Measurements from ENCODE around the gene KIAA0586.

The KIAA0586 gene

DNA sequence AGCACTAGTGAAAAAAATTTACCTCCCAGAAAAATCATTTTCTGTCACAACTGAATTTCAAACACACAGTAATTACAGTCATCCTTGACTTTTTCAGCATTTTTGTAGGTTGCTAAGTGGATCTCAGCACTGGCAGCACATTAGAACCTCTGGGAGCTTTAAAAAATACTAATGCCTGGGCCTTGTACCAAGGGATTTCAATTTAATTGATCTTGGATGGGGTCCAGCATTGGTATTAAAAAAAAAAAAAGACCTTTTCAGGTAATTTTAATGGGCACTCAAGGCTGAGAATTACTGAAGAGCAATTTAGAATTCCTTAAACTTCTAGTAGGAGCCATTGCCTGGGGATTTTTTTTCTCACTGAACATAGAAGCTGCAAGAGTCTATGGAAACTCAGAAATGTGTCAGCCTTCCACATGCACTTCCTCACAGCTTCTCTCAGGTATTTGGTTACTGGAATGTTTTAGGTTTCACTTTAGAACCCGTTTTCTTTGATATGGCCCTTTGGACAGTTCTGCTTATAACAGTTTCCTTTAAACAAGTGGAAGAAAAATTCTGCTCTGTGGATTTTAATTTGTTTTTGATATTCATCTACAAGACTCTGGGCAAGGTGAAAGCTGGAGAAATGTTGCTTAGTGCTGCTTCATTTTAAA, 121.7 kb downstream of the KIAA0586 start:
- Mint-ChIP-seq H3K27ac (no peak overlapping the region), H3K27me3 (no peaks in the 10 kb centered on the region), H3K9me3 (no peaks in the 10 kb centered on the region), H3K4me1 (ENCODE audit: low read depth) (no peaks in the 10 kb centered on the region), H3K4me3 (no peak overlapping the region), H3K36me3 (ENCODE audit: low read depth) (peaks cover 7% of the 10 kb centered on the region)

DNA sequence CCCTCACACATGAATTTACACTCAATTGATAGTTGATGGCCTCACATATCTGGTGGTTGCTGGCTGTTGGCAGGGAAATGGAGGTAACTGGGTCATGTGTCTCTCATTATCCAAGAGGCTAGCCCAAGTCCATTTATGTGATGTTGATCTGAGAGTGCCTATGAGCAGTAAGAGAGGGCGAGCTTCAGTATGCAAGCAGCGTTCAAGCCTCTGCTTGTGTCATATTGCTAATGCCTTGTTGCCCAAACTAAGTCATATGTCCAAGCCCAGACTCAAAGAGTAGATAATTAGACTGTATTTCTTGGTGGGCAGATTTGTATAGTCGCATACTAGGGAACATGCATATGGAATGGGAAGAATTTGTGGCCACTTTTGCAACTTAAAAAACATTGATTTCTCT, 126.4 kb downstream of the KIAA0586 start:
- H3K4me3 Mint-ChIP-seq: no peak overlapping the region
- no peak overlapping the region for H3K27ac Mint-ChIP-seq
- H3K27me3 Mint-ChIP-seq: no peaks in the 10 kb centered on the region
- H3K4me1 Mint-ChIP-seq (ENCODE audit: low read depth): no peaks in the 10 kb centered on the region
- H3K9me3 Mint-ChIP-seq: no peaks in the 10 kb centered on the region
- no peaks in the 10 kb centered on the region for H3K36me3 Mint-ChIP-seq (ENCODE audit: low read depth)

DNA sequence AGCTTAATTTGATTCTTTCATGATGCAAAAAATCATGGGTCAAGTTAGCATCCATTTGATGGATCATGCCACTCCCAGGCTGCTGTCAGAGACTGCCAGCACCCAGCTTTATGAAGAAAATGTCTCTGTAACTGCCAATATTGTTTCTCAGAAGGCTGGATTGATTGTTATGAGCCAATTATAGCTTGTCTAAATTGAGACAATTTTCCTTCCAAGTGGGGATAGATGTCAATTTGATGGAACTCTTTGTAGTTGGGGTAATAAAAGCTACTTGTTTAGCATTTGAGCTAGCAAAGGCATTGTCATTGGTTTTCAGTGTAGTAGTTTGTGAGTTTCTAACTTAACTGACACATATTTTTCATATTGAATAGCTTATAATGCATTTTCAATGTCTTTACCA, 128.1 kb downstream of the KIAA0586 start:
- Mint-ChIP-seq H3K36me3 (ENCODE audit: low read depth) (no peaks in the 10 kb centered on the region), H3K27me3 (no peaks in the 10 kb centered on the region), H3K4me1 (ENCODE audit: low read depth) (no peaks in the 10 kb centered on the region), H3K27ac (no peak overlapping the region), H3K9me3 (no peaks in the 10 kb centered on the region), H3K4me3 (no peak overlapping the region)

DNA sequence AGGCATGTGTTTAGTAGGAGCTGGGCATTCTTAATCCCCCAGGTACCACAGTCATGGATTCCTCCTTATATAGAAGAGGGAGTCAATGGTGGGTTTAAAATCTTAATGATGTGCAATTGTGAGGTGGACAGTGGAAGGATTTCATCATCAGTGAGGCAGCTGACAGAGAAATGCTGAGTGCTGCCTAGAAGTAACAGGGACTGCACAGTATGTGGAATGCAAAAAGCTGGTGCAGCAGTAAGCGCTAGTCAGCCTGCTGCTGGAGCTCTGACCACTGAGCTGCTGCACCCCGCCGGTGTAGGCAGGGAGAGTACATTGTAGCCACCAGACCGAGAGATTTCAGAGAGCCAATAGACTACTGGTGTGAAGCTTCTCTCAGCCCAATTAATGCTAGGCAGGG, 129.7 kb downstream of the KIAA0586 start:
- H3K27me3 Mint-ChIP-seq: no peaks in the 10 kb centered on the region
- no peak overlapping the region for H3K4me3 Mint-ChIP-seq
- no peak overlapping the region for H3K27ac Mint-ChIP-seq
- no peaks in the 10 kb centered on the region for H3K9me3 Mint-ChIP-seq
- no peaks in the 10 kb centered on the region for H3K4me1 Mint-ChIP-seq (ENCODE audit: low read depth)
- H3K36me3 Mint-ChIP-seq (ENCODE audit: low read depth): no peaks in the 10 kb centered on the region

GRCh38 chr14:58560208-58560607, 132.7 kb downstream of the KIAA0586 start:
- H3K27ac Mint-ChIP-seq: no peak overlapping the region
- H3K27me3 Mint-ChIP-seq: no peaks in the 10 kb centered on the region
- no peaks in the 10 kb centered on the region for H3K4me1 Mint-ChIP-seq (ENCODE audit: low read depth)
- no peaks in the 10 kb centered on the region for H3K9me3 Mint-ChIP-seq
- H3K4me3 Mint-ChIP-seq: no peak overlapping the region
- H3K36me3 Mint-ChIP-seq (ENCODE audit: low read depth): no peaks in the 10 kb centered on the region

DNA sequence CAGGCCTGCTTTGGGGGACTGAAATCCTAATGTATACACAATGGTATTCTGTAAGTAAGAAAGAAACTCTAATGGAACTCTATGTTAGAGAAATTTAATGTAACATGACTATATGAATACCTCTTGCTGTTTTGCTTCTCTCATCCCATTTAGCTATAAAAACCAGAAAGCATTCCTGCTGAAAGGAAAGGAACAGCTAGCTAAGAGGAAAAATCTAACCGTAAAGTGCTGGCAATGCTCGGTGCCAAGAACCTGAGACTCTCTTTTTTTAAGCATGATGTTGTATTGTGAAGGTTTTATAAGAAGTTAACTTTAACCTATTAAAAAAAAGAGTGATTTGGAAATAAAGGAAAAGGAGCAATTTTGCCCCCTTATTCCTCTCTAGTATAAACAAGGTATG, 134.6 kb downstream of the KIAA0586 start:
- Mint-ChIP-seq H3K27me3 (no peaks in the 10 kb centered on the region), H3K4me1 (ENCODE audit: low read depth) (no peaks in the 10 kb centered on the region), H3K4me3 (no peak overlapping the region), H3K36me3 (ENCODE audit: low read depth) (no peaks in the 10 kb centered on the region), H3K27ac (no peak overlapping the region), H3K9me3 (no peaks in the 10 kb centered on the region)

DNA sequence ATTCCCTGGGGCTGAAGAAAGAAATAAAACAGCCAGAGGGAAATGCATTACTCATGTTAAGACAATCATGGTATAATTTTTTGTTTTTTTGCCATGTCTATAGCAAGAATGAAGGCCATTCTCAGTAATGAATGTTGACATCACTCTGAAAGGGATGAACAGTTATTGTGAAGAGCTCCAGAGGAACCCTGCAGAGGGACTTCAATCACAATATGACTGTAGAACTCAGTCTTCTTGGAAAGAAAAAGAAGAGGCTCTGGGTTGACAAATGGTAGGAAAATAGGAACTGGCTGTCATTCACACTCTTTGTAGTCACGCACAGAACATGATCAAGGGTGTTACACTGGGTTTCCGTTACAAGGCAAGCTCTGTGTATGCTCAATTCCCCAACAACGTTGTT, 136.5 kb downstream of the KIAA0586 start:
- Mint-ChIP-seq H3K36me3 (ENCODE audit: low read depth) (no peaks in the 10 kb centered on the region), H3K4me1 (ENCODE audit: low read depth) (peaks cover 2% of the 10 kb centered on the region), H3K9me3 (no peaks in the 10 kb centered on the region), H3K4me3 (no peak overlapping the region), H3K27ac (no peak overlapping the region), H3K27me3 (no peaks in the 10 kb centered on the region)

GRCh38 chr14:58565832-58566231, 138.3 kb downstream of the KIAA0586 start:
- Mint-ChIP-seq H3K9me3 (no peaks in the 10 kb centered on the region), H3K36me3 (ENCODE audit: low read depth) (no peaks in the 10 kb centered on the region), H3K4me3 (no peak overlapping the region), H3K4me1 (ENCODE audit: low read depth) (peaks cover 7% of the 10 kb centered on the region), H3K27ac (no peak overlapping the region), H3K27me3 (no peaks in the 10 kb centered on the region)

DNA sequence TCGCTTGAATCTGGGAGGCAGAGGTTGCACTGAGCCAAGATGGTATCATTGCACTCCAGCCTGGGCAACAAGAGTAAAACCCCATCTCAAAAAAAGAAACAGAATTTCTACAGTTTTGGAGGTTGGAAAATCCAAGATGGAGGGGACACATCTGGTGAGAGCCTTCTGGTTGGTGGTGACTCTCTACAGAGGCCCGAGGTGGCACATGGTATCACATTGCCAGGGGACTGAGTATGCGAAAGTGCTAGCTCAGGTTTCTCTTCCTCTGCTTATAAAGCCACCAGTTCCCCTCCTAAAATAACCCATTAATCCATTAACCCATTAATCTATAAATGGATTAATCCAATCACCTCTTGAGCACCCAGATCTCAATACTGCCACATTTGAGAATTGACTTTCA, 139.5 kb downstream of the KIAA0586 start:
- no peak overlapping the region for H3K4me3 Mint-ChIP-seq
- H3K27ac Mint-ChIP-seq: no peak overlapping the region
- no peaks in the 10 kb centered on the region for H3K27me3 Mint-ChIP-seq
- no peaks in the 10 kb centered on the region for H3K9me3 Mint-ChIP-seq
- peaks cover 18% of the 10 kb centered on the region for H3K4me1 Mint-ChIP-seq (ENCODE audit: low read depth)
- no peaks in the 10 kb centered on the region for H3K36me3 Mint-ChIP-seq (ENCODE audit: low read depth)

DNA sequence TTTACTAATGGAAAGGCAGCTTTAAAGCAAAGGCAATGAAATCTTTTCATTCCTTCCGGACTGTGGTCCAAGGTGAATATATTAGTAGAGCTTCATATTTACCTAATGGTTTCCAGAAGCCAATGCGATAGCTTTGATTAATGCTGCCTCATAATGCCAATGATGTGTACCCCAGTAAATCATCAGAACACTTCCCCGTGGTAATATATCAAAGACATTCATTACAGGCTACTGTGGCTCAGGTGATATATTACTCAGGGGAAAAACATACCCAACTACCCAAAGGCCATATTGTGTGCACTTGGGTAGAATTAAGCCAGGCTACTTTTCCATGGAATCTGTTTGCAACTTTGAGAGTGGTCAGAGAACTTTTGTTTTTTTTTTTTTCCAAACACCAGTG, 140.8 kb downstream of the KIAA0586 start:
- H3K27ac Mint-ChIP-seq: no peak overlapping the region
- H3K36me3 Mint-ChIP-seq (ENCODE audit: low read depth): no peaks in the 10 kb centered on the region
- no peaks in the 10 kb centered on the region for H3K9me3 Mint-ChIP-seq
- no peak overlapping the region for H3K4me3 Mint-ChIP-seq
- H3K27me3 Mint-ChIP-seq: no peaks in the 10 kb centered on the region
- H3K4me1 Mint-ChIP-seq (ENCODE audit: low read depth): peaks cover 32% of the 10 kb centered on the region

- no peaks in the 10 kb centered on the region for H3K36me3 Mint-ChIP-seq (ENCODE audit: low read depth)
- peak overlapping the region; percentile 89 for H3K27ac Mint-ChIP-seq
- H3K4me3 Mint-ChIP-seq: no peak overlapping the region
- no peaks in the 10 kb centered on the region for H3K9me3 Mint-ChIP-seq
- peaks cover 32% of the 10 kb centered on the region for H3K4me1 Mint-ChIP-seq (ENCODE audit: low read depth)
- no peaks in the 10 kb centered on the region for H3K27me3 Mint-ChIP-seq
Measured at GRCh38 chr14:58571256-58571655, 143.7 kb downstream of the KIAA0586 start.

DNA sequence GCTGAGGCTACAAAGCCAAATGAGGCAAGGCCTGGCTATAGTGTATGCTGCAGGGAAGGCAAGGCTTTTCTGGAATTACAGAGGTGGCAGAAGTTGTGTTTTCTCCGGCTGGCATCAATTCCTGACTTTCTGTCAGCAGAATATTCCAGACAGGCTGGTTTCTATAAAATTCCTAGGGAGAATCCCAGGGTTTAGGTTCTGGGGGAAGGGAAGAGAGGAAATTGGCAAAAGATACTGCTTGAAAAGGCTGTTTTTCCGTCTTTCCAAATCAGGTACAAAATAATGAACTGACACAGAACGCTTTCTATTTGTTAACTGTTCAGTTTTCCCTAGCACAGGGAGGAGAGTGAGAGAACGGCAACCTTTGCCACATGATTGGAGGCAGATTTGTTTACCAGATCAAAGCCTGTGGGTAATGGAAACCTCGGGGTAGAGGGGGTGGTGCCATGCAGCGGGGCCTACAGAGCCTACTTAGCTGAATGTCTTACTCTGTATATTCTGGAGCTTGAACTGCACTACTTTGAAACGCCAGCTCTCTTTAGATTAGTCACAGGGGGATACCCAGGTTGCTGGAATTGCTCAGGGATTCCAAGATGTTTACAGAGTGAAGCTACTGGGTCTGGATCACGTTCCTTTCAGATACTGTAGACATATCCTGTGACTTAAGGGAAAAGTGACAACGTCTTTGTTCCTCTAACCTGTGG, 144.4 kb downstream of the KIAA0586 start:
- H3K27me3 Mint-ChIP-seq: no peaks in the 10 kb centered on the region
- H3K36me3 Mint-ChIP-seq (ENCODE audit: low read depth): no peaks in the 10 kb centered on the region
- H3K4me3 Mint-ChIP-seq: peak overlapping the region; percentile 51
- H3K9me3 Mint-ChIP-seq: no peaks in the 10 kb centered on the region
- peaks cover 32% of the 10 kb centered on the region for H3K4me1 Mint-ChIP-seq (ENCODE audit: low read depth)
- peak overlapping the region; percentile 89 for H3K27ac Mint-ChIP-seq

DNA sequence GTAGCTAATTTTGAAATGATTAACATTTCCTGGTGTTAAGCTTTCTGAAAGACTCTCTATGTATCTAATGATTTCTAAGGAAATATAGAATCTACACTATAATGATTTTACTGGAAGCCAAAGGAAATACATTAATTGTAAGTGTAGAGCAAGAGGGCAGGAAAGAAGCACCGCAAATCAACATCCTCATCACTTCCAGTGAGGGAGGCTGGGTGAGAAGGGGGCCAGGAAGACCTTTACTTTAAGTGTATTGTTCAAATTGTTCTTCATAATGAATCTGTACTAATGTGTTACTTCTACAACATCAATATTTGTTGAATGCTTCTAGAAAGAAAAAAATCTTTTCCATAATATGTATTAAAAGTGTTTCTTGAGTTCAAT, 144.9 kb downstream of the KIAA0586 start:
- Mint-ChIP-seq H3K4me3 (no peak overlapping the region), H3K9me3 (no peaks in the 10 kb centered on the region), H3K27me3 (no peaks in the 10 kb centered on the region), H3K27ac (peak overlapping the region; percentile 89), H3K4me1 (ENCODE audit: low read depth) (peaks cover 32% of the 10 kb centered on the region), H3K36me3 (ENCODE audit: low read depth) (no peaks in the 10 kb centered on the region)

DNA sequence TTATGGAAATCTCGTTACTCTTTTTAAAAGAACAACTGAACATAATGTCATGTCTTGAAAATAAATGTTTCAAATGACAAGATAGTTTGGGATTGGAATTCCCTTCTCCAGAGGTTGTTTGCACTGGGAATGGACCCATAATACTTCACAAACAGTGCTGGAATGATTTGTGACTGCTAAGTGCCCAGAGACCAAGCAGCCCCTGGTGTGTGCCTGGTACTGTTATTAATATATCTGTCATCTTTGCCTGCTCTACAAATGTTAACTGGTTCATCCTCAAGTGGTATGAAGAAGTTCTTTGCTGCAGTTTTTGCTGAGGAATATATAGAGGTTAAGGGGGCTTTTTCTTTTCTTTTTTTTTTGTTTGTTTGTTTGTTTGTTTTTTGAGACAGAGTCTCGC, 145.3 kb downstream of the KIAA0586 start:
- Mint-ChIP-seq H3K36me3 (ENCODE audit: low read depth) (no peaks in the 10 kb centered on the region), H3K4me3 (no peak overlapping the region), H3K9me3 (no peaks in the 10 kb centered on the region), H3K27me3 (no peaks in the 10 kb centered on the region), H3K4me1 (ENCODE audit: low read depth) (peaks cover 32% of the 10 kb centered on the region), H3K27ac (no peak overlapping the region)

GRCh38 chr14:58574623-58575022, 147.1 kb downstream of the KIAA0586 start:
- Mint-ChIP-seq H3K9me3 (no peaks in the 10 kb centered on the region), H3K4me3 (no peak overlapping the region), H3K27ac (no peak overlapping the region), H3K36me3 (ENCODE audit: low read depth) (no peaks in the 10 kb centered on the region), H3K27me3 (no peaks in the 10 kb centered on the region), H3K4me1 (ENCODE audit: low read depth) (peaks cover 28% of the 10 kb centered on the region)

GRCh38 chr14:58575956-58576355, 148.4 kb downstream of the KIAA0586 start:
- H3K4me1 Mint-ChIP-seq (ENCODE audit: low read depth): peaks cover 24% of the 10 kb centered on the region
- peaks cover 2% of the 10 kb centered on the region for H3K27me3 Mint-ChIP-seq

More at GRCh38 chr14:58575956-58576355, 148.4 kb downstream of the KIAA0586 start:
- Mint-ChIP-seq H3K36me3 (ENCODE audit: low read depth) (no peaks in the 10 kb centered on the region), H3K27ac (no peak overlapping the region), H3K9me3 (no peaks in the 10 kb centered on the region), H3K4me3 (no peak overlapping the region)
